ENCODE measurements around the gene KCNC4.

The KCNC4 gene

DNA sequence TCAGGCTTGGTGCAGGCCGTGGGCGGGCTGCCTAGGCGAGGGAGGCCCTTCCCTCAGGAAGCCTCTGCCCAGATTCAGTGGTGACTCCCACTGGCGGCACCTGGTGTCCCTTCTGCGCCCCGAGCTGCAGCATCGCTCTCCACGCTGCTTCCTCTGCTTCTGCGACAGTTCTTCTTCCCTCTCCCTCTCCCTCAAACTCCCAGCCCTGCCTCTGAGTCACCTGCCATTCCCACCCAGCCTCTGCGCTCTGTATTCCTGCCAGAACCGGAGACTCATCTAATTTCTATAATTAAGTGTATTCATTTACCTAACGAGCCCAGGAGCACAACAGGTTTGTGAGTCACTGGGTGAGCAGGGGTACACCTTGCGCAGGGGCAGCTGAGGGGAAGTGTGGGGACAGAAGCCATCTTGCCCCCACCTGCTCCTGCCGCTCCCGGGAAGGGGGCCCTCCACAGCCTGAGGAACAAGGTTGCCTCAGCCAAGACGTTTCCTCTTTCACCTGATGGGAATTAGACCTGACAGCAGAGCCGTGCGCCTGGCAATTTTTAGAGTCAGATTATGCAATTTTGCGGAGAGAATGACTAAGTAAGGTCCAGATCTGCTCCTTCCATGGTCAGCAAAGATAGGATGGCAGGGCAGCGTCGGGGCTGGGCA lies 19.4 kb downstream of the KCNC4 start:
- DNase-seq (ENCODE audit: low read depth in 2 of 2, low spot score in 1 of 2) = no peak

DNA sequence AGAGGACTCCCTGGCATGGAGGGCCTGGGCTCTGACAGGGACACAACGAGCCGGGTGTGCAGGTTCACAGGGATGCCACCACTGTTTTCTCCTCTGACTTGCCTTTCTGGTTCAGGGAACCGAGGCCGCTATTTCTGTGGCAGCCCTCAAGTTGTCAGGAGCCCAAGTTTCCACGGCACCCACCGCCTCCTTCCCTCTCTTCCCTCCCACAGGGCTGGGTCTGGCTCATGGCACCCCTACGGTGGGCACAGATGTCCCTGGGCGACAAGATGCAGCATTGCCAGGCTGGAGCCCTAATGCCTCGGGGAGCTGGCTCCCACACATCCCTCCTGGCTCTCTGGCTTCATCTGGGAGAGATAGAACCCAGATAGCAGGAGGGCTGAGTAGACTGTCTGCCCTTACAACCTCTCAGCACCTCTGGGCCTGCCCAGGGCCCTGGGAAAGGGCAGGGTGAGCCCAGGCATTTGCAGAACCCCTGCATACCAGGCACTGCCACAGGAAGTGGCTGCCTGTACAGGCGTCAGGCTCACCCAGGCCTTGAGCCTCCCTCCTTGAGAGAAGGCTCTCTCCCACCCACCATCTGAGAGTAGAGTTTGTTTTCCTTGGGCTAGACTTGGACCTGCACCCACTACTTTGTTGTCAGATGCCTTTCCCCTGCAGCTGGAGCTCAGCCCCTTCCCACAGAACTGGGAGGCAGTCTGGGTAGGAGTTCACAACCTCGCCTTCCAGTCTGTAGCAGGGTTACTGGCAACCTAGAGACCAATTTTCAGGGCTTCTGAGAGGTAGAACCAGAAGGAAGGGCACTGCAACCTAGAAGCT lies 20.5 kb downstream of the KCNC4 start:
- DNase-seq (ENCODE audit: low read depth in 2 of 2, low spot score in 1 of 2) = no peak

DNA sequence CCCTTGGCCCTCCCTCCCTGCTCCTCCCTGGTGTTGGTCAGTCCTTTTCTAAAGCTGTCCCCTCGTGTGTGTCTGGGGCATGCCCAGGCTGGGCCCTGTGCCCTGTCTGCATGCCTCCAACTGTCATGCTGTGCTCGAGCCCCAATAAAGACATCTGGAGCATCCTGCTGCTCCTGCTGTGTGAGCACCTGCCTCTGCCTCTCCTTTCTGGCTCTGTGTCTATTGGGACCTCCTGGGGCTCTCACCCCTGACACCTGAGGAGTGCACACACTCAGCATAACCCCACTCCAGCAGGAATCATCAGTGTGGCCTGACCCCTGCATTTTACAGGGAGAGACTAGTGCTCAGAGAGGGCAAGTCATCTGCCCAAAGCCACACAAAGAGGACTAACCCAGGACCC lies 23.7 kb downstream of the KCNC4 start:
- no peak for DNase-seq (ENCODE audit: low read depth in 2 of 2, low spot score in 1 of 2)

DNA sequence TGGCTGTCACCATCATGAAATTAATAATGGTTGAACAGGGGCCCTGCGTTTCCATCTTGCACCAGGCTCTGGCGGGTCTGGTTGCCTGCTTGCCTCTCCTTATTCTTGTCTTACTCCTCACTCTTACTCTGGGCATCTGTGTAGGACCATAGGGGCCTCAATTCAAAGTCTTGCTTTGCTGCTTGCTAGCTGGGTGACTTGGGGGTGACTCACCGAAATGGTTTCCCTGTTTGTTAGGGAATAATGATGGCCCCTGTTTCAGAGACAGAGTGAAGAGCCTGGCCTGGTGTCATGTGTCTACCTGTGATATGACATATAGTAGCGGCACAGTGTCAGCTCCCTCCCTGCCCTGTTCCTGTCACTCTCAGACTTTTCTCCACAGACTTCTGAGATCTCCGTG lies 24.6 kb downstream of the KCNC4 start:
- DNase-seq (ENCODE audit: low read depth in 2 of 2, low spot score in 1 of 2) = no peak

DNA sequence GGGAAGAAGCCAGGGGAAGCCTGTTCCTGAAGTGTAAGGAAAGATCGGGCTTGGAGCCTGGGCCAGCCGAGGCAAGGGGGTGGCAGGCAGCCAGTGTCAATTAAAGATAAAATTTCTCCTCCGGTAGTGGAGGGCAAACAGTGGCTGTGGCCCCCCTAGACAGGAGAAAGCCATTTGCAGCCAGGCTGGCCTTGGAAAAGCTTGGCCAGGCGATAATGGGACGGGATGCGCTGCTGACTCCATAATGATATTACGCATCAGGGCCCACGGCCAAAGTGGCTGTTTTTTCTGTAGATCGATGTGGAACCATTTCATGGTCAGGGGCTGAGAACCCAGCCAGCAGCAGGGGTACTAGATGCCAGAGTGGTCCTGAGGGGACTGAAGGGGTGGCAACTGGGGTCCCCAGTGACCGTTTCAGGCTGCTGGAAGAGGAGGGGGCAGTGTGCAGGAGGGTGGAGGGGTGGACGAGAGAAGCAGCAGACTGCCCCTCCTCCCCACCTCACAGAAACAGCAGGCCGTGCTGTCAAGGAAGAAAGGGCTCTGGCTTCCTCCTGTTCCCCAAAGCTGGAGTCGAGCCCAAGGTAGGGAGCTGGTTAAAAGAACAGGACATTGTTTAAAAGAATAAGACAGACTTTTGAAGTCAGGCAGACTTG lies 25.2 kb downstream of the KCNC4 start:
- no peak for DNase-seq (ENCODE audit: low read depth in 2 of 2, low spot score in 1 of 2)

DNA sequence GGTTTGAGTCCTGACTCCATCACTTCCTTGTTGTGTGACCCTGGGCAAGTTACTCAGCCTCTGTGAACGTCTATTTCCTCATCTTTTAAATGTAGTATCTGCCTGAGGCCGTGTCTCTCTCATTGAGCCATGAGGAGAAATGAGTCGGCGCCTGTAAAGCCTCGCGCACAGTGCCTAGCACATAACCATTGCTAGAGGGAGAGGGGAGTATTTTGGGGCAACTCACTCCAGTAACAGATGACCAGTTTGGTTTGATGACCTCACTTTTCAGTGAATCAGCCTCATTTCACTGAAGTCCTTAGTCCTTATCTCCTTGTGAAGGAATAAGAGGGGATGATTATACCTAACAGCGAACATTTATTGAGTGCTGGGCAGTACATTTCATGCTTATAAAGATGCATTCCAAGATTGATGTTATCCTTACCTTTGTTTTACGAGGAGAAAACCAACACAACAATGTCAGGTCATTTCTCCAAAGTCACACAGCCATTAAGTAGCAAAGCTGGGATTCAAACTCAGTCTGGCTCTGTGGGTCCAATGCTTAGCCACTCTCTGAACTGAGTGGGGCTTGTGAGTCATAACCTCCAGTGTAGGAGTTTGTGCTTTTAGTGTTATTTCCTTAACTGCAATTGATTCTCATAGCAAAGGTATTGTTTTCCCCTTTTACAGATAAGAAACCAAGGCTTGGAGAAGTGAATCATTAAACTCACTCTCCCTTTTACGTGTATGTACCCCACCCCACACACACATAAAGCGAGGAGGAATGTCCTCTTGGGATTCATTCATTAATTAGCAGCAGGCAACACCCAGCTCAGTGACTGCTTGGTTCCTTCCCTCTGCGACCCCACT lies 25.9 kb downstream of the KCNC4 start:
- DNase-seq (ENCODE audit: low read depth in 2 of 2, low spot score in 1 of 2) = no peak

DNA sequence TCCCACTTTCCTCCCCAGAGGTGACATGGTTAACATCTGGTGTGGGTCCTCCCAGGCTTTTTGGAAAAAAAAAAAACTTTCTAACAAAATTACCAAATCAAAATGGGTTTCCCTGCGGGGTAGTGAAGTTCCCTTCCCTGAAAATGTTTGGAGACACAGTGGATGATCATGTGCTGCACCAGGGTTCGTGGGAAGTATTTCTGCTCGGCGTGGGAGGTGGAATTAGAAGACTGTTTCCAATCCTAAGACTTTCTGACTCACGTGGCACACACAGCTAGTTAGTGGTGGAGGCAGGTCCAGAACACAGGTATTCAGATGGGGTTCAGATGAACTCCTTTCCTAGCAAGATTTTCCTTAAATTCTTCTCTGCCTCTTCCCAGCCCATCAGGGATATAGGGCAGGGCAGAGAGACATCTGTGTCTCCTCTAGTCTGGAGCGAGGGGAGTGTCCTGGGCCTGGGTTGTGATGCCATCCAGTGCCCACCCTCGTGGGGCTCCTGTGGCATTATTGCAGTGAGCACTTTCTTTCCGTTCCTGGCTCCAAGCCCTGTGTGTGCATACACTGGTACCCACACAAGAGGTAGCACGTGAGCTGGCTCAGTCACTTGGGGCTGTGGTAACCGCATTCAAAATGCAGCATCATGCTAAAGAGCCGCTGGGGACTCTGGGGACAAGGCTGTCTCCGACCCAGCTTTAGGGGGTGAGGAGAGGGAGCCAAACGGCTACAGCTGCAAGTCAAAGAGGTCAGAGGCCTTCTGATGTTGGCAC lies 27.5 kb downstream of the KCNC4 start:
- DNase-seq (ENCODE audit: low read depth in 2 of 2, low spot score in 1 of 2) = no peak

DNA sequence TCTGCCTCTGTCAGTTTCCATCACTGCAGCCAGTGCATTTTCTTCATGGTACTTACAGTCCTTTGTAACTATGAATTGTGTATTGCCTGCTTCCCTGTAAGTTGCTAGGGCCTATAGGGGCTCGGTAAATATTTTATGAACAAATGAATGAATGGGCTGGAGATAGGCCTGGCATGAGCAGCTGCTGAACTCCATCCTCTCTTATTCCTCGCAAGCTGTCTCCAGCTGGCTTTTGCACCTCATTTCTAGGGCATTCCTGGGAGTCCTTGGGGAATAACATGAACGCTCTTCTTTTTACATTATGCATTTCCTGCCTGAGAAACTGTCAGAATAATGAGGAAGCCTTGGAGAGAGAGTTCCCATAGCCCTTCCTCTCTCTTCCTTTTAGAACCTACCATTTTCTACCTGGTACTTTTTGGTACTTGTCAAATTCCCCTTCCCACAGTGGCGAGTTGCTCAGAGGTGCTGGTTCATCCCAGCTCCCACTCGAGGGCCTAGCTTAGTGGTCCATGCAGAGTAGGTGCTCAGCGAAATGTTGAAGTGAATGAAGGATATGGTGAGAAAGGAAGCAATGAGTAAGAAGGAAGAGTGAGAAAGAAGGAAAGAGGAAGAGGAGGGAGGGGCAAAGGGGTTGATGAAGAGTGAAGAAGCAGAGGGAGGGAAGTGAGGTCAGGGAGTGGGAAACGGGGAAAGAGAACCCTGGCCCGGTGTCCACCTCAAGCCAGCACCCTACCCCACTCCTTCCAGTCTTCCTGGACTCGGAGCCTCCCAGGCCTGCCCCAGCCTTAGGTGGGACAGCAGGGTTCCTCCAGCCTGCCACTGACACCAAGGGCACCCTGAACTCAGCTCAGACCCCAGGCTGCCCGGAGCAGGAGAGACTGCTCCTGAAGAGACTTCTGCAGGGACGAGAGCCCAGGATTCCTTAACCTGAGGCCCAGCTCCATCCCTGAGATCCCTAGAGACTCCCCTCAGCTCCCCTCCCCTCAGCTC lies 29.6 kb downstream of the KCNC4 start:
- no peak for DNase-seq (ENCODE audit: low read depth in 2 of 2, low spot score in 1 of 2)

DNA sequence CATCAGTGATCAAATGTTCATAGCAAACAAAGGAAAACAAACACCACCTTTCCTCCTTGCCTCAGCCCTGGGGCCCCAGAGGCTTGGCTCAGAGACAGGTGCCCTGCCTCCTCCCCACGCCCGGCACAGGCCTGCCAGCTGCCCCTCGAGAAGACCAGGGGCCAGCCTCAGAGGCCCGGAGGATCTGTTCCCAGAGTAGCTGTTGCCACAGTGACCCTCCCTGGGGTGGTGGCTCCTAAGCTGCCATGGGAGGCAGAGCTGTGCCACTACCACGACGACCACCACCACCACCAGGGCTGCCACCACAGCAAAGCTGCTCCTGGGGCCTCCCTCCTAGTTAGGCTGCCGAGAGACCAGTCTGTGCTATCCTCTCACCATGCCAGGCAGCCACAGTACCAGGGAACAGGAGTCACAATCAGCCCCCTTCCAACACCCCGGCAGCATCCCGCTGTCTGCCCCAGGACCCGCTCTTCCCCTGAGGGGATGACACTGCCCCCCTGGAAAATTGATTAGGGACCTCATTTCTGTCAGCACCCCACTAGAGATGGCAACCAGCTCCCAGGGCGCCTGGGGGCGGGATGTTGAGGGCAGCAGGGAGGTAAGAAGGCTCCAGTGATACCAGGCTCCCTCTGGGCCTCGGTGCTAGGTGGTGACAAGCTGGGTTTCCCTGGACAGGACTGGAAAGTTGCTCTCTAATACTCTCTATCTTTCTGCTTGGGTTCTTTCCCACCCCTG lies 30.5 kb downstream of the KCNC4 start:
- no peak for DNase-seq (ENCODE audit: low read depth in 2 of 2, low spot score in 1 of 2)

DNA sequence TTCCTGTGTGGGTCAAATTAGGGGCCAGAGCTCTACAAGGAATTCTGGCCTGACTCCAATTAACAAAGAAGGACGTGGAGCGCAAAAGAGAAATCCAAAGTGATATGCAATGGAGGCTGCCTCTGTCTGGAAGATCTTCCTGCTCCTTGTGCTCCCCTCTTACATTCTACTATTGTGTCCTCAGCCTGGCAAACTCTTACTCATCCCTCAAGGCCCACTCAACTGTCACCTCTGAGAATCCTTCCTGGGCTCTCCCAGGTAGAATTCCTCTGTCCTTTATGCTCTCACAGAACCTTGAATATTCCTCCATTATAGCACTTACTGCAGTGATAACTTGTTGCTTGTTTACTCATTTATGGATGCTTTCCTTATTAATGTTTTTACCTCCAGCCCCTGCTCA lies 31.4 kb downstream of the KCNC4 start:
- DNase-seq (ENCODE audit: low read depth in 2 of 2, low spot score in 1 of 2) = no peak

DNA sequence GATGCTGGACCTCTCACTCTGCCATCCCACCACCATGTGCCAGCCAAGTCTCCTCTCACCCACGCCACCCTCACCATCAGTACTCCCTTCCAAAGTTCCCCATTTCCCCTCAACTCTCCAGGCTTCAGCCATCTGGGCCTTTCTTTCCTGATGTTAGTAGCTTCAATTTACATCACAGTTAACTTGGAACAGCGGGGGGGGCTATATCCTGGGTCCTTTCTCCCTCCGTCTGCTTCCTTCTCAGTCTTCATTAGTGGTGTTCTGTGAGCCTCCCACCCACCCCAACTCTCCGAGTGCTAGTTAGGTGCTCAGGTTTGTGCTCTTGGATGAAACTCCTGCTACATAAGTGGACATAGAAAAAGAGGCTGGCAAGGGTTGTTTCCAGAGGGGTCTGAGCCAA lies 31.9 kb downstream of the KCNC4 start:
- DNase-seq (ENCODE audit: low read depth in 2 of 2, low spot score in 1 of 2) = no peak

DNA sequence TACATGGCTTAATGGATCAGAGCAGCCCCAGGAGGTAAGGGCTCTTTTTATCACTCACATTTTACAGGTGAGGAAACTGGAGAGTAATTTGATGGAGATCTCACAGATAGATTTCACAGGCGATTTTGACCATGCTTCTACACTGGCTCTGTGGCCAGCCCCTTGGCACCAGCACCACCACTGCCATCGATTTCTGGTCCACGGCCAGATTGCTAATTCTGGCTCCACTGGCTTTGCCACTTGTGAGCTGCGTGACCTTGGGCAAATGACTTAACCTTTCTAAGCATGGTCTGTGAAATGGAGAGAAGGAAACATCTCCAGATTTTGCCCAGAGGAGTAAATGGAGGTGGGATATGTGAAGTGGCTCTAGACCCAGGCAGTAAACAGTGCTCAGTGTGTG lies 32.6 kb downstream of the KCNC4 start:
- DNase-seq (ENCODE audit: low read depth in 2 of 2, low spot score in 1 of 2) = no peak

DNA sequence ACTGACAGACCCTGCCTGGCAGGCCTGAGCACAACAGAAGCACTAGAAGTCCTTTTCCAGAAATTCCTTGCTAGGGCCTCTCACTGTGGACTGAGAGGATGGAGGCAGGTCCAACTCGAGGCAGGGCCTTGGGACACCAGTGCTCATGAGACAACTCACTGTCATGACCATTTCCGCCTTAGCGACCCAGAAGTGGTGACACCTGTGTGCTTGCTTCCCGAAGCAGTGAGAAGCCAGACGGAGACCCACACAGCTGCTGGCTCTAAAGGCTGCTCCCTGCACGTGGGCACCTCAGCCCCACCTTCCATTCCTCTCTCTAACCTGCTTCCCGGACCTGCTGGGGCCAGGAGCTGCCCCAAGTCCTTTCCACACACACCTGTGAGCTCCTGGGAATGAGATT lies 33.0 kb downstream of the KCNC4 start:
- DNase-seq (ENCODE audit: low read depth in 2 of 2, low spot score in 1 of 2) = no peak

DNA sequence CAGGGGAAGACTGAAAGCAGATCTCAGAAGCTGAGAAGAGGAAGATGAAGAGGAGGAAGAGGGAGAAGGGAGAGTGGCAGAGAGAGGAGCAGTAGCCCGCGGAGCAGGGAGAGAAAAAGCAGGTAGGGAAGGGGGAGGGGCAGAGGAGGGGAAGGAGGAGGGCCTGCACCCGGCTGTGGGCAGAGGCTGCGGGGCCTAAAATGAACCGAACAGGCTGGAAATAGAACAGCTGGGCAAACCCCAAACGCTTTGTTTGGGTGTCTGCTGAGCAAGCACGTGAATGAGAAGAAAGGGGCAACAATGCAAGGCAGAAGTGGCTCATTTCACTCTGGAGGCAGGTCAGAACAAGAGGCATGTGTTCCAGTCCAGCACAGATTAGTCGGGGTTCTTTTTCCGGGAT lies 33.5 kb downstream of the KCNC4 start:
- DNase-seq (ENCODE audit: low read depth in 2 of 2, low spot score in 1 of 2) = no peak

DNA sequence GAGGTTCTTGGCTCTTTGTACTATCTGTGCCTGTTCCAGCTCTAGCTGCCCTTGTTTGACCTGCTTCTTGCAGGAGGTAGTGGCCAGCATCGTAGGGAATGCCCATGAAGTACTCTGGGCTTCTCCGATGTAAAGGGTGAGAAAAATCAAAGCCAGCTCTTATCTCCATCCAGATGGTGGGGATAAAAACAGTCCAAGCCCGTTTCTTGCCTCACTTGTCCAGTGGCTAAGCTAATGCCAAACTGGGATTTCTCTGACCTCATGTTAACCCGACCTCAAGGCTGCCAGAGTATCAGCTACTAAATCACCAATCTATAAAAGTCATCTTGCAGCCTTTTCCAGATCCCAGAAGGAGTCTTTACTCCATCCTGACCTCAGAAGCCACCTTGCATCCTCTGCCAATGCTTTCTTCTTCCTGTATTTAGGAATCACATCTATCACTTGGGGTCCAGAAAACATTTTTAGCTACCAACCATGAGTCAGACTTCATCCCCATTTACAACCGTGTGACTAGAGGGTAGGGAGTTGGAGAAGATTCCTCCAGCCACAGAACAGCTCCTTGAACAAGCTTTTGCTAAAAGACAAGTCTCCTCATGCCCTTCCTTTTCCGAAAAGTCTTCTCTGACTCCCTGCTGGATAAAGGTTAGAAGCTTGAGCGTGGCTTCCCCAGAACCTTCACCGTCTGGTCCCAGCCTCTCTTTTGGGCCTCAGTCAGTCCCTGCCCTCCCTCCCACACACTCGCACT lies 35.9 kb downstream of the KCNC4 start:
- no peak for DNase-seq (ENCODE audit: low read depth in 2 of 2, low spot score in 1 of 2)

DNA sequence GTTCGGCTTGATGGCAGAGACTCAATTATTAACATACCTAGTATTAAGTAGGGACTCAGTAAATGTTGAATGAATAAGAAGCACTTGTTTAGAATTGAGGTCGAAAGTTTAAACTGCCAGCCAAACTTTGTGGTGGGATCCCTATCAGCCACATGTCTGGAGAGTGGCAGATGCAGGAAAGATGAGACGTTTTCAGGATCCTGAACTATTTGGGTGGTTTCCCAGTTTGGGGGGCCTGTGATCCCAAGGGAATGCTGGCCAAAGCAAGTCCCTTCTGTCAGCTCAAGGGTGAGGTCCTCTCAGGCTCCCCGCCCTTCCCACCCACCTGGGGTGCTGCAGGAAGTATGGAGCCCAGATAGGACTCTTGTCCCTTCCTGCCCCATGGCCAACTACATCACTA lies 38.6 kb downstream of the KCNC4 start:
- no peak for DNase-seq (ENCODE audit: low read depth in 2 of 2, low spot score in 1 of 2)

DNA sequence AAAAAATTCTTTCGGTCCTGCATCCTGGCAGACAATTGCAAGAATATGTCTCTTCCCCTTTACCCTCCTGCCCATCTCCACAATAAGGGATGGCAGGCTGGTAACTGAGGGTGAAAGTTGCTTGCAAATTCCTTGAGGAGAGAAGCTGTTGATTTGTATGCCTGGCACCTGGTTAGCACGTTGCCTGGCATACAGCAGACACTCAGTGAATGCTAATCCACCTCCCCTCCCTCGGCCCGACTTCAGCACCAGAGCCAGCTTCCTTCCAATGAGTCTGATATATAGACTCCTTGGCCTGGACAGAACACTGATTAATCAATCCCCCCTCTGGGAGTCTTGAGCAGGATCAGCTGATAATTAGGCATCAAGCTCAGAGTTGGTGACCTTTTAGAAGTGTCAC lies 39.1 kb downstream of the KCNC4 start:
- no peak for DNase-seq (ENCODE audit: low read depth in 2 of 2, low spot score in 1 of 2)

DNA sequence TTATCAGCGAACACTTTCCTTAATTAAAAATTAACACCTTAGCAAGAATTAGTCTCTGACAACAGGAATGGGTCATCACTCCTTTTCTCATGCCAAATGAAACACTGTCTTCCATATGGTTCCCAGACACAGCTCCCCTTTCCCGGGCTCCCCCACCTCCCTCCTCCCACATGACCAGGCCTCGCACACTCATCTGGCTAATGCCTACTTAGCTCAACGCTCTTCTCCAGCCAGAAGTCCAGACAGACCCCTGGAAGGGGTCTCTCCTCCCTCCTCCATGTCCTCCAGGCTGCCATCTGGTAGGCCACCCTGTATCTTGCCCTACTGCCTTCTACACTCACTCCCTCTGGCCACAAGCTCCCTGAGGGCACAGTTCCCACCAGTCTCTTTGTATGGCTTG lies 39.9 kb downstream of the KCNC4 start:
- DNase-seq (ENCODE audit: low read depth in 2 of 2, low spot score in 1 of 2) = no peak

All from stimulated activated CD8-positive, alpha-beta memory T cell treated with anti-CD3 and anti-CD28 coated beads, Interleukin-4, amount 100 ng/mL, for 1 hour (primary cell).